ENCODE data around the gene FES. TPM values are rescaled to one million over a fixed set of nuclear protein-coding genes. Genes with fewer than 3 reads are reported as not detected.

The FES gene
- total and polyA plus RNA-seq, 10 of the 15 experiments (the other 5 are each of a cell fraction or from before 2014, with no cell fraction given), result 0.07 to 23.9 (median 9.9) TPM

DNA sequence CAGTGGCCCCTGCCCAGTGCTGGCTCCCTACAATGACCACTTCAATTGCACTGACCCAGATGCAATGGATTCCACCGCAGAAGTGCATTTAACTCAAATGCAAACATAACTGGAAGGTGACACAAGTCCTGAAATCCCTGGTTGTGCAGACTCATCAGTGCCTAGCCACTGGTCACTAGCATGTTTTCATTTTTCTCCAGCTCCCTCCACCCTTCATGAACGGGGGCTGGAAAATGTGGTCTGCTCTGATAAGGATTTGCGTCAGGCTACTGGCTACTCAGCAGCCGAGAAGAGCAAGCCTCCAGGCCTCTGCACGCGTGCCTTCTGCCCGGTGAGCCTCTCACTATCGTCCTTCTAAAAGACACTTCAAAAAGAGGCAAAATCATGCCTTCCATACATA lies 43.4 kb upstream of the FES start:
- Histone ChIP-seq H3K4me1 (ENCODE audit: control insufficient read depth, insufficient read depth, low read length) (peaks cover 31% of the 10 kb centered on the region), H3K36me3 (ENCODE audit: control insufficient read depth in 2 of 2, insufficient read depth in 2 of 2, low read length in 1 of 2) (no peaks in the 10 kb centered on the region), H3K9me3 (replicated peaks; ENCODE audit: control insufficient read depth, insufficient read depth, low read length) (no peaks in the 10 kb centered on the region), H2AFZ (ENCODE audit: control insufficient read depth, low read depth, low read length) (no peak overlapping the region), H3K4me3 (no peak overlapping the region), H3K79me2 (ENCODE audit: control insufficient read depth, insufficient read depth, low read length) (no peaks in the 10 kb centered on the region), H3K9ac (ENCODE audit: control insufficient read depth, insufficient read depth, low read length) (no peak overlapping the region), H3K27ac (ENCODE audit: control insufficient read depth, insufficient read depth) (no peak overlapping the region), H3K4me2 (ENCODE audit: control insufficient read depth, insufficient read depth) (no peak overlapping the region), H3K27me3 (replicated peaks in 1 of 2; ENCODE audit: control insufficient read depth in 2 of 2, insufficient read depth in 2 of 2, low read length in 1 of 2) (no peaks in the 10 kb centered on the region), H4K20me1 (ENCODE audit: control insufficient read depth, insufficient read depth) (no peaks in the 10 kb centered on the region)
- SMC1A ChIA-PET (ENCODE audit: uncharacterized antibody, unreplicated experiment), result interaction anchor here (0.6 to 2.8 kb wide), 5 partner anchors 9 to 421 kb away, joined by 3 to 19 read pairs (median 3); no protein-coding TSS in a partner anchor
- FAIRE-seq, result no peak
- intact Hi-C loops (cut with micrococcal nuclease; ENCODE audit: unreplicated experiment), result no loop called here
- ATAC-seq, result no peak
- RAD21 ChIA-PET (ENCODE audit: unreplicated experiment), result interaction anchor here (2.4 kb wide), 1 partner anchor 11 kb away, joined by 19 read pairs; no protein-coding TSS in a partner anchor
- 89% methylated on average over 8 of the region's 8 CpGs for WGBS (ENCODE audit: insufficient coverage, insufficient replicate concordance, low lambda C conversion rate, missing lambda C conversion rate)
- BruUV-seq (replicated peaks), result no TSS peak
- no peak for DNase-seq (ENCODE audit: low read depth, low spot score)
- POLR2A ChIA-PET, result no interaction called here
- CTCF ChIA-PET, result interaction anchor here (2.1 kb wide), 1 partner anchor 45 kb away, joined by 11 read pairs; no protein-coding TSS in a partner anchor
- in situ Hi-C loops (cut with MboI), result no loop called here
- TF ChIP-seq SRF (IDR thresholded peaks at IDR 0.05; ENCODE audit: low read depth in 2 of 2, low read length in 2 of 2) (no peak), BMI1 (IDR thresholded peaks at IDR 0.05; ENCODE audit: borderline replicate concordance) (no peak), TCF12 (IDR thresholded peaks at IDR 0.05; ENCODE audit: low read depth, low read length) (no peak), MYB (IDR thresholded peaks at IDR 0.05; ENCODE audit: borderline replicate concordance, low read depth, low read length) (no peak), BHLHE40 (IDR thresholded peaks at IDR 0.05; ENCODE audit: borderline replicate concordance in 1 of 2, low read depth in 2 of 2, low read length in 1 of 2) (no peak), NR2C2 (IDR thresholded peaks at IDR 0.05; ENCODE audit: borderline replicate concordance, control insufficient read depth, insufficient read length, low read depth) (no peak), HDAC6 (IDR thresholded peaks at IDR 0.05; ENCODE audit: unreplicated experiment) (no peak), CHD4 (IDR thresholded peaks at IDR 0.05) (no peak)
- TF ChIP-seq, protein P1, sequence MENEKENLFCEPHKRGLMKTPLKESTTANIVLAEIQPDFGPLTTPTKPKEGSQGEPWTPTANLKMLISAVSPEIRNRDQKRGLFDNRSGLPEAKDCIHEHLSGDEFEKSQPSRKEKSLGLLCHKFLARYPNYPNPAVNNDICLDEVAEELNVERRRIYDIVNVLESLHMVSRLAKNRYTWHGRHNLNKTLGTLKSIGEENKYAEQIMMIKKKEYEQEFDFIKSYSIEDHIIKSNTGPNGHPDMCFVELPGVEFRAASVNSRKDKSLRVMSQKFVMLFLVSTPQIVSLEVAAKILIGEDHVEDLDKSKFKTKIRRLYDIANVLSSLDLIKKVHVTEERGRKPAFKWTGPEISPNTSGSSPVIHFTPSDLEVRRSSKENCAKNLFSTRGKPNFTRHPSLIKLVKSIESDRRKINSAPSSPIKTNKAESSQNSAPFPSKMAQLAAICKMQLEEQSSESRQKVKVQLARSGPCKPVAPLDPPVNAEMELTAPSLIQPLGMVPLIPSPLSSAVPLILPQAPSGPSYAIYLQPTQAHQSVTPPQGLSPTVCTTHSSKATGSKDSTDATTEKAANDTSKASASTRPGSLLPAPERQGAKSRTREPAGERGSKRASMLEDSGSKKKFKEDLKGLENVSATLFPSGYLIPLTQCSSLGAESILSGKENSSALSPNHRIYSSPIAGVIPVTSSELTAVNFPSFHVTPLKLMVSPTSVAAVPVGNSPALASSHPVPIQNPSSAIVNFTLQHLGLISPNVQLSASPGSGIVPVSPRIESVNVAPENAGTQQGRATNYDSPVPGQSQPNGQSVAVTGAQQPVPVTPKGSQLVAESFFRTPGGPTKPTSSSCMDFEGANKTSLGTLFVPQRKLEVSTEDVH (IDR thresholded peaks at IDR 0.05; ENCODE audit: low read depth, partially characterized antibody), result no peak
- TF ChIP-seq, protein P2, sequence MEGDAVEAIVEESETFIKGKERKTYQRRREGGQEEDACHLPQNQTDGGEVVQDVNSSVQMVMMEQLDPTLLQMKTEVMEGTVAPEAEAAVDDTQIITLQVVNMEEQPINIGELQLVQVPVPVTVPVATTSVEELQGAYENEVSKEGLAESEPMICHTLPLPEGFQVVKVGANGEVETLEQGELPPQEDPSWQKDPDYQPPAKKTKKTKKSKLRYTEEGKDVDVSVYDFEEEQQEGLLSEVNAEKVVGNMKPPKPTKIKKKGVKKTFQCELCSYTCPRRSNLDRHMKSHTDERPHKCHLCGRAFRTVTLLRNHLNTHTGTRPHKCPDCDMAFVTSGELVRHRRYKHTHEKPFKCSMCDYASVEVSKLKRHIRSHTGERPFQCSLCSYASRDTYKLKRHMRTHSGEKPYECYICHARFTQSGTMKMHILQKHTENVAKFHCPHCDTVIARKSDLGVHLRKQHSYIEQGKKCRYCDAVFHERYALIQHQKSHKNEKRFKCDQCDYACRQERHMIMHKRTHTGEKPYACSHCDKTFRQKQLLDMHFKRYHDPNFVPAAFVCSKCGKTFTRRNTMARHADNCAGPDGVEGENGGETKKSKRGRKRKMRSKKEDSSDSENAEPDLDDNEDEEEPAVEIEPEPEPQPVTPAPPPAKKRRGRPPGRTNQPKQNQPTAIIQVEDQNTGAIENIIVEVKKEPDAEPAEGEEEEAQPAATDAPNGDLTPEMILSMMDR (IDR thresholded peaks at IDR 0.05 in 2 of 3, conservative IDR thresholded peaks at IDR 0.05 in 1 of 3; ENCODE audit: control insufficient read depth in 2 of 3, extremely low read depth in 1 of 3, insufficient read depth in 1 of 3, low read depth in 3 of 3, low read length in 3 of 3), result no peak
- TF ChIP-seq, protein P3, sequence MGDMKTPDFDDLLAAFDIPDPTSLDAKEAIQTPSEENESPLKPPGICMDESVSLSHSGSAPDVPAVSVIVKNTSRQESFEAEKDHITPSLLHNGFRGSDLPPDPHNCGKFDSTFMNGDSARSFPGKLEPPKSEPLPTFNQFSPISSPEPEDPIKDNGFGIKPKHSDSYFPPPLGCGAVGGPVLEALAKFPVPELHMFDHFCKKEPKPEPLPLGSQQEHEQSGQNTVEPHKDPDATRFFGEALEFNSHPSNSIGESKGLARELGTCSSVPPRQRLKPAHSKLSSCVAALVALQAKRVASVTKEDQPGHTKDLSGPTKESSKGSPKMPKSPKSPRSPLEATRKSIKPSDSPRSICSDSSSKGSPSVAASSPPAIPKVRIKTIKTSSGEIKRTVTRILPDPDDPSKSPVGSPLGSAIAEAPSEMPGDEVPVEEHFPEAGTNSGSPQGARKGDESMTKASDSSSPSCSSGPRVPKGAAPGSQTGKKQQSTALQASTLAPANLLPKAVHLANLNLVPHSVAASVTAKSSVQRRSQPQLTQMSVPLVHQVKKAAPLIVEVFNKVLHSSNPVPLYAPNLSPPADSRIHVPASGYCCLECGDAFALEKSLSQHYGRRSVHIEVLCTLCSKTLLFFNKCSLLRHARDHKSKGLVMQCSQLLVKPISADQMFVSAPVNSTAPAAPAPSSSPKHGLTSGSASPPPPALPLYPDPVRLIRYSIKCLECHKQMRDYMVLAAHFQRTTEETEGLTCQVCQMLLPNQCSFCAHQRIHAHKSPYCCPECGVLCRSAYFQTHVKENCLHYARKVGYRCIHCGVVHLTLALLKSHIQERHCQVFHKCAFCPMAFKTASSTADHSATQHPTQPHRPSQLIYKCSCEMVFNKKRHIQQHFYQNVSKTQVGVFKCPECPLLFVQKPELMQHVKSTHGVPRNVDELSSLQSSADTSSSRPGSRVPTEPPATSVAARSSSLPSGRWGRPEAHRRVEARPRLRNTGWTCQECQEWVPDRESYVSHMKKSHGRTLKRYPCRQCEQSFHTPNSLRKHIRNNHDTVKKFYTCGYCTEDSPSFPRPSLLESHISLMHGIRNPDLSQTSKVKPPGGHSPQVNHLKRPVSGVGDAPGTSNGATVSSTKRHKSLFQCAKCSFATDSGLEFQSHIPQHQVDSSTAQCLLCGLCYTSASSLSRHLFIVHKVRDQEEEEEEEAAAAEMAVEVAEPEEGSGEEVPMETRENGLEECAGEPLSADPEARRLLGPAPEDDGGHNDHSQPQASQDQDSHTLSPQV (IDR thresholded peaks at IDR 0.05), result no peak
- TF ChIP-seq, protein P4, sequence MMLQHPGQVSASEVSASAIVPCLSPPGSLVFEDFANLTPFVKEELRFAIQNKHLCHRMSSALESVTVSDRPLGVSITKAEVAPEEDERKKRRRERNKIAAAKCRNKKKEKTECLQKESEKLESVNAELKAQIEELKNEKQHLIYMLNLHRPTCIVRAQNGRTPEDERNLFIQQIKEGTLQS (IDR thresholded peaks at IDR 0.05; ENCODE audit: borderline replicate concordance, extremely low read depth, low read depth, low read length), result no peak

Data from GM12878 (cell line).